Endothelial cell of umbilical vein (primary cell): ENCODE results near the gene CDK15. TPM values are rescaled to one million over a fixed set of nuclear protein-coding genes. Genes with fewer than 3 reads are reported as not detected.

Experiments
- BruUV-seq: library from RNA; stranded (reverse); fragments of 400-500 nt; replicated peaks from 2 replicates; lab custom pipeline; 2021; lab: Mats Ljungman, UMichigan
- CTCF ChIA-PET: fragments of 300-600, 350-600 bp; sonication (Branson Sonifier 250); formaldehyde crosslinking; loops from one replicate; lab custom pipeline; 2021; ENCODE audit warnings: antibody characterized with exemption, inconsistent platforms; lab: Charles Lee
- POLR2A ChIA-PET: fragments of 300-600, 350-600 bp; sonication (Branson Sonifier 250); formaldehyde crosslinking; loops from one replicate; lab custom pipeline; 2021; ENCODE audit warnings: antibody characterized with exemption, inconsistent platforms; lab: Charles Lee
- DNase-seq: peaks from one replicate; pipeline ENCODE4 v3.0.0-alpha.2; 2011; ENCODE audit warnings: low read depth, low spot score
- FAIRE-seq: peaks from 2 replicates; lab custom pipeline; 2011; peaks lifted over from hg19 to GRCh38; lab: Jason Lieb, UNC
- H2AFZ ChIP-seq: 2 replicates; pipeline ENCODE4 v1.6.0; 2012; ENCODE audit warnings: low read depth, low read length, control low read depth, inconsistent platforms
- H3K27ac ChIP-seq: 2 replicates; pipeline ENCODE4 v1.5.1; 2011; ENCODE audit warnings: low read depth, mild to moderate bottlenecking, control low read depth, low read length, moderate library complexity; ENCODE audit not compliant: insufficient read depth
- H3K27me3 ChIP-seq, 2 experiments: 2 replicates each; pipeline versions ENCODE4 v1.6.0 to v1.6.1; 2011; ENCODE audit warnings: low read length in 2 of 2, mixed read lengths in 1 of 2; ENCODE audit not compliant: control insufficient read depth in 2 of 2, insufficient read depth in 2 of 2
- H3K36me3 ChIP-seq, 2 experiments: 2 replicates in 1 of 2; 3 replicates in 1 of 2; pipeline ENCODE4 v1.5.1; 2011; ENCODE audit warnings: low read length in 2 of 2, mild to moderate bottlenecking in 1 of 2, moderate library complexity in 1 of 2; ENCODE audit not compliant: control insufficient read depth in 2 of 2, insufficient read depth in 2 of 2; ENCODE audit errors: extremely low read depth in 1 of 2
- H3K4me1 ChIP-seq: 3 replicates; pipeline ENCODE4 v1.5.1; 2011; ENCODE audit warnings: mild to moderate bottlenecking, low read length; ENCODE audit not compliant: control insufficient read depth, insufficient read depth; ENCODE audit errors: extremely low read depth
- H3K4me2 ChIP-seq: 2 replicates; pipeline ENCODE4 v1.6.1; 2011; ENCODE audit warnings: low read length, control low read depth, mixed read lengths; ENCODE audit not compliant: insufficient read depth
- H3K4me3 ChIP-seq, 3 experiments: fragments of 200-600 bp in 1 of 3; sonication (generic), shearing (Covaris generic) in 1 of 3; replicated peaks in 1 of 3; 2 replicates each; pipeline ENCODE4 v1.5.1; 2011 to 2016; ENCODE audit warnings: control low read depth in 3 of 3, low read length in 3 of 3, mild to moderate bottlenecking in 2 of 3, inconsistent platforms in 1 of 3, low read depth in 1 of 3, moderate library complexity in 1 of 3; ENCODE audit not compliant: insufficient read depth in 1 of 3
- H3K79me2 ChIP-seq: 2 replicates; pipeline ENCODE4 v1.6.0; 2012; ENCODE audit warnings: low read length, inconsistent platforms; ENCODE audit not compliant: control insufficient read depth, insufficient read depth
- H3K9ac ChIP-seq: replicated peaks from 2 replicates; pipeline ENCODE3; 2011; ENCODE audit warnings: low read length, control low read depth; ENCODE audit not compliant: insufficient read depth; ENCODE audit errors: extremely low read depth
- H3K9me1 ChIP-seq: replicated peaks from 3 replicates; pipeline ENCODE4 v1.6.0; 2011; ENCODE audit warnings: mild to moderate bottlenecking, low read length; ENCODE audit not compliant: control insufficient read depth, insufficient read depth; ENCODE audit errors: extremely low read depth
- H3K9me3 ChIP-seq: replicated peaks from 2 replicates; pipeline ENCODE4 v1.5.1; 2012; ENCODE audit warnings: low read length, inconsistent platforms; ENCODE audit not compliant: control insufficient read depth, insufficient read depth
- H4K20me1 ChIP-seq: replicated peaks from 2 replicates; pipeline ENCODE3; 2011; ENCODE audit warnings: mild to moderate bottlenecking, low read length; ENCODE audit not compliant: control insufficient read depth, insufficient read depth; ENCODE audit errors: extremely low read depth
- CTCF ChIP-seq, 2 donors: IDR thresholded peaks; 1 replicate in 1 of 2; 2 replicates in 1 of 2; pipeline ENCODE4 v1.5.1; 2011; ENCODE audit warnings: low read length in 2 of 2, mild to moderate bottlenecking in 2 of 2, moderate library complexity in 2 of 2, control low read depth in 1 of 2, inconsistent platforms in 1 of 2, low read depth in 1 of 2; ENCODE audit not compliant: insufficient read depth in 1 of 2; ENCODE audit errors: extremely low read depth in 1 of 2
- EZH2 ChIP-seq: IDR thresholded peaks from 2 replicates; pipeline ENCODE4 v1.6.1; 2012; ENCODE audit warnings: borderline replicate concordance, low read depth, mild to moderate bottlenecking, moderate library complexity, low read length, inconsistent platforms; ENCODE audit not compliant: severe bottlenecking
- FOS ChIP-seq: IDR thresholded peaks from 2 replicates; pipeline ENCODE4 v1.6.1; 2011; ENCODE audit warnings: mild to moderate bottlenecking, low read length, moderate library complexity, borderline replicate concordance; ENCODE audit not compliant: insufficient read depth
- GATA2 ChIP-seq: IDR thresholded peaks from 2 replicates; pipeline ENCODE4 v1.7.0; 2011; ENCODE audit warnings: low read depth, mild to moderate bottlenecking, moderate library complexity, mixed read lengths, low read length; ENCODE audit not compliant: insufficient read length, insufficient read depth
- JUN ChIP-seq: IDR thresholded peaks from 2 replicates; pipeline ENCODE4 v1.6.1; 2011; ENCODE audit warnings: borderline replicate concordance, low read depth; ENCODE audit not compliant: insufficient read length, insufficient read depth
- MYC ChIP-seq: IDR thresholded peaks from one replicate; pipeline ENCODE4 v1.6.1; 2011; ENCODE audit warnings: mild to moderate bottlenecking, low read depth, low read length
- POLR2A ChIP-seq: IDR thresholded peaks from 2 replicates; pipeline ENCODE4 v1.6.1; 2012; ENCODE audit warnings: low read depth, mild to moderate bottlenecking, control low read depth, low read length
- POLR2AphosphoS5 ChIP-seq: IDR thresholded peaks from 2 replicates; pipeline ENCODE4 v1.6.1; 2012; ENCODE audit warnings: low read depth, mild to moderate bottlenecking, control low read depth, low read length, moderate library complexity; ENCODE audit not compliant: insufficient read depth
- dilution Hi-C: fragments of 300-500 bp; cut with MboI; formaldehyde crosslinking; loops from one replicate; pipeline ENCODE4 v1.15.0; 2019; ENCODE audit warnings: low sequenced_read_pairs; ENCODE audit not compliant: extremely low pct_ligation_motif_present
- intact Hi-C: fragments of 100-400 bp; cut with micrococcal nuclease; formaldehyde crosslinking; loops from one replicate; pipeline ENCODE4 v1.10.0; 2022
- polyA plus RNA-seq, 4 experiments: library from polyadenylated mRNA; depleted of rRNA in 3 of 4; stranded (reverse) in 3 of 4; unstranded in 1 of 4; fragments of >200 nt; gene quantifications; 2 replicates each; pipeline versions ENCODE4 v1.2.1 to v1.2.3, GENCODE V29; 2011 to 2012; ENCODE audit warnings: missing spikeins in 1 of 4
- total RNA-seq: library from RNA; stranded (reverse); gene quantifications from 2 replicates; pipeline ENCODE4 v1.2.3, GENCODE V29; 2021
- TF ChIP-seq, protein P1 (sequence below): IDR thresholded peaks from 2 replicates; pipeline ENCODE4 v1.6.1; 2011; ENCODE audit not compliant: insufficient read depth, insufficient read length

CDK15 gene
- total and polyA plus RNA-seq, 2 donors (not counting 3 experiments of a cell fraction or from before 2014, with no cell fraction given), result not detected

DNA sequence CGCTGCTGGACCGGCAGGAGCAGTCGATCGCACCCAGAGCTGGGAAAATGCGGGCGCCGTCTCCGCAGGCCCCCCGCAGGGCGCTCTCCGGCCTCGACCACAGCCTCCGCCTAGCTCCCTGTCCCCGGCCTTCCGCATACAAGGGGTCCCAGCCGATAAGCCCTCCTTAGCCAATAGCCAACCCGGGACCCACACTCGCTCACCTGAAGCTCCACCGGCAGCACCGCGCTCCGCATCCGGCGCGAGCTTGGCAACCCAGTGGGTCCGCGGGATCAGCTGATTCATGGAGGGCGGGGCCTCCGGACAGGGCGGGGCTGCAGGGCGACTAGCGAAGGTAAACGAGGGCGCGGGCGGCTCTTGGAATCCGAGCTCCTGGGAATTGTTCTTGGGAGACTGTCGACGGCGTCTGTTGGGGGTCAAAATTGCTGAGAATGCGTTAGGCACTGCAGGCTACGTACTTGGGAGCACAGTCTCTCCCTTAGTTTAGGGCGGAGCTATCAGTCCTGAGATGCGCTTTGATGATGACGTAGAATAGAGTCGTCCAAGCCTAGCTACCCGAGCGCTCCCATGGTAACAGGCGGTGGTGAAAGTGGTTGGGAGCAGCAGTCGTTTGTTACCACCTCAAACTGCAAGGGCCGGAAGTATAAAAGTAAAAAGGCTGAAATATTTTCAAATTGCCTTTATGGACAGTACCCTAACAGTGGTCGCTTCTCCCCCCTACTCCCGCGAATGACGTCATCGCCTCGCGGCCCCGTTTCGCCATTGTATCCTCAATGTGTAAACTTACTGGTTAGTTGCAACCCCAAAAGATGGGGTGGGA lies 25.5 kb upstream of the CDK15 start, which contains the start of gene ALS2:
Gene ALS2, minus strand, starts transcription at position 260 of the 820 bp plus-strand sequence. CDS start 12,048 bp downstream, outside the sequence.
- Histone ChIP-seq H3K27me3 (peaks cover 0 to 10% of the 10 kb centered on the region in 2 experiments), H3K4me2 (peak within 1 kb of the TSS; percentile 94), H3K36me3 (no peaks in the 10 kb centered on the region), H3K9me3 (no peaks in the 10 kb centered on the region), H3K79me2 (peaks cover 47% of the 10 kb centered on the region), H2AFZ (peak within 1 kb of the TSS; percentile 99), H3K27ac (peak within 1 kb of the TSS; percentile 14), H3K4me3 (peak within 1 kb of the TSS; percentile 49 to 90 (median 79)), H3K4me1 (peaks cover 32% of the 10 kb centered on the region), H3K9me1 (no peaks in the 10 kb centered on the region), H4K20me1 (no peaks in the 10 kb centered on the region), H3K9ac (peak within 1 kb of the TSS; percentile 74)
- CTCF ChIA-PET, result interaction anchor here (0.5 to 1.6 kb wide), 10 partner anchors 9 to 1102 kb away, joined by 3 to 14 read pairs (median 3); partner anchors contain the start of gene CDK15
- intact Hi-C loops, result loop anchor here (2.0 to 5.0 kb wide), 3 partner anchors 84 to 330 kb away; partner anchors contain the start of genes STRADB, TMEM237 and TRAK2
- BruUV-seq, result TSS peak; percentile 93
- dilution Hi-C loops, result no loop called here
- peak; percentile 99 for DNase-seq
- FAIRE-seq, result peak; percentile 92
- TF ChIP-seq EZH2 (no peak), JUN (peak; percentile 79), POLR2A (peak; percentile 89), GATA2 (no peak), MYC (peak; percentile 3), POLR2AphosphoS5 (peak; percentile 78), CTCF (IDR thresholded peaks at IDR 0.05; ENCODE audit: extremely low read depth in 1 of 2, insufficient read depth in 1 of 2, low read depth in 1 of 2, low read length in 2 of 2) (no peak), FOS (peak; percentile 8)
- TF ChIP-seq, protein P1, sequence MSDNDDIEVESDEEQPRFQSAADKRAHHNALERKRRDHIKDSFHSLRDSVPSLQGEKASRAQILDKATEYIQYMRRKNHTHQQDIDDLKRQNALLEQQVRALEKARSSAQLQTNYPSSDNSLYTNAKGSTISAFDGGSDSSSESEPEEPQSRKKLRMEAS, result peak; percentile 18
- POLR2A ChIA-PET, result interaction anchor here (1.0 to 1.1 kb wide), 2 partner anchors 13 to 594 kb away, joined by 3 to 4 read pairs; no protein-coding TSS in a partner anchor
